GM21786 (cell line): ENCODE results near the gene USP10.

Experiments
- ATAC-seq: cut with Tn5 transposase; IDR thresholded peaks from one replicate; pipeline ENCODE4 v1.9.1; 2021; ENCODE audit not compliant: unreplicated experiment

USP10 gene

DNA sequence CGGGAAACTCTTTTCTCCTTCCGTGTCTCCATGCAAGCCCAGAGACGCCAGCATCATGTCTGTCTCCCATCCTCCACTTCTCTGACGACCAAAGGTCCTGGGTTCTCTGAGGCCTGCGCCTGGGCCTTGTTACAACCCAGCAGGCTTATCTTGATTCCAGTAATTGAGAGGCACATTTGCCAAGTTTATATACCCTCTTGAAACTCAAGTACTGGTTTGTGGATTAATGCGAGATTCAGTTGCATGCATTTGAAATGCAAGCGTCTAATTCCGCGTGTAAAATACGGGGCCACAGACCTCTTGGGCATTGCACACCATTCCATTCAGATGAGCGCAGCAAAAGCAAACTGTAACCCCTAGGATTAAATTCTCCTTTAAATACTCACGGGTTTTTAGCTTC, 91.3 kb downstream of the USP10 start:
- ATAC-seq: no peak

DNA sequence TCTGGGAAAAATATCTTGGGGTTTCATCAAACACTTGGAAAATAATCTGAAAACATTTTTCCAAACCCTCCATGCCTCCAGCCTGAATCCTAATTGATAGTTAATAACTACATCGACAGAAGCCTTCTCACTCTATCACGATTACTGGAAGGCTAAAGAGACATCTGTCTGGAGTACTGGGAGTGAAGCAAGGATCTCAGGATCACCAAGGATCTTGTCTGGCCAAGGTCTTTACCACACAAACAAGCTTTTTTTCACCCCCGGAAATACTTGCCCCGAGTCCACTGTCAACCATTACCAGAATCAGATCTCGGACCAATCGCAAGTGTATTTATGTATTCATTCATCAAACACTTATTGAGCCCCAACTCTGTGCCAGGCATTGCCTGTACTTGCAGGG, 91.7 kb downstream of the USP10 start:
- no peak for ATAC-seq

GRCh38 chr16:84794186-84794585, 94.4 kb downstream of the USP10 start:
- no peak for ATAC-seq

DNA sequence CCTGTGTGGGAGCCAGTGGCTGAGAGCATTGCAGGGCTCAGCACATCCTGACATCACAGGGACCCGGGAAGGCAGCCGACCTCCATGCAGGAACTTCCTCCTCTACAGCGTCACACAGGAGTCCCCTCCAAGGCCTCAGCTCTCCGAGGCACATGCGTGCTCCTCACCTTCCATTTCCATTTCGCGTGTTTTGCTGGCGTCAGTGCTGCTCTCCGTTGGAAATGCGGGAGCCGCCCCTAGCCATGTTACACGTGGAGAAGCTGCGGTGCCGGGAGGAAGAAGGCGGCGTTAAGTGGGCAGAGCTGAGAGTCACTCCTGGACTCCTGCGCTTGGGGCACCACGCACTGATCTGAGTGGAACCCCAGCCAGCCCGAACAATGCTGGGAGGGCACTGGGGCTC, 94.8 kb downstream of the USP10 start:
- no peak for ATAC-seq

DNA sequence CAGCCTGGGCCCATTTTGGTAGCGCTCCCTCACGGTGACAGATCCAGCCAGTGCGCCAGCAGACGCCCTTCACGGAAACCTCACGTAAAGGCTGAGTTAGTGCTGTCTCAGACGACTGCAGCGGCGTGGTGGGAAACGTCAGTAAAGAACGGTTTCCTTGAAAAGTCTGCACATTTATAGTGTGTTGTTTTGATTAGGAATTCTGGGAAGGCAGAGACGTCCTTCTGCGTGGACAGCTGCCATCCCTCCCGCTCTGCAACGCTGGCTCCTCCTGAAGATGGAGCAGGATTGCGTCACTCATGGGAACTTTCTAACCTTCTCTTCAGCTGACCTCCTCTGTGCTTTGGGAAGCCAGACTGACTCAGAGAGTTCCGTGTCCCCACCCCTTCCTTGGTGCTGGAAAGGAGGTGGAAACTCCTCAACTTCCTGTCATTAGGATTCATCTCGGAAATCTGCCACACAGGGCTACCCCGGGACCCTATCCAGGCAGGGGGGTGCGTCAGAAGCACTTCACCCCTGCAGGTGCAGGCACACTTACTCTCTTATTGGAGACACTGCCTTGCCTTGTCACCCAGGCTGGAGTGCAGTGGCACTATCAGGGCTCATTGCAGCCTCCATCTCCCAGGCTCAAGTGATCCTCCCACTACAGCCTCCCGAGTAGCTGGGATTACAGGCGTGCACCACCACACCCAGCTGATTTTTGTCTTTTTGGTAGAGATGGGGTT, 95.7 kb downstream of the USP10 start:
- ATAC-seq: no peak

GRCh38 chr16:84800158-84800978, 100.6 kb downstream of the USP10 start:
- ATAC-seq: no peak

- ATAC-seq: no peak
Observed at GRCh38 chr16:84803146-84803545, 103.3 kb downstream of the USP10 start.

DNA sequence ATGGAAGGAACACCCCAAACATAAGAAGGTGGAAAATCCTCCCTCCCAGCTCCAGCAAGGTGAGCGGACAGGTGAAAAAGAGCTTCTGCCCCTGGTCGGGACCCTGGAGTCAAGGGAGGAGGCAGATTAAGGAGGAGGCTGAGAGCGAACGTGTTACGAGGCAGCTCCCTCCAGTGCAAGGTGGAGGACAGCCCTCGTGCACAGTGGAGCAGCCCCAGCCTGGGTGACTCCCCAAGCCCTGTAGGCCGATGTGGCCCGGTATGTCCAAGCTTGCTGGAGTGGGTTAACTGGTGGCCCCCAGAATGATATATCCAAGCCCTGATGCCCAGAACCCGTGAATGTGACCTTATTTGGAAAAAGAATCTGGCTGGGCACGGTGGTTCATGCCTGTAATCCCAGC, 104.5 kb downstream of the USP10 start:
- no peak for ATAC-seq

DNA sequence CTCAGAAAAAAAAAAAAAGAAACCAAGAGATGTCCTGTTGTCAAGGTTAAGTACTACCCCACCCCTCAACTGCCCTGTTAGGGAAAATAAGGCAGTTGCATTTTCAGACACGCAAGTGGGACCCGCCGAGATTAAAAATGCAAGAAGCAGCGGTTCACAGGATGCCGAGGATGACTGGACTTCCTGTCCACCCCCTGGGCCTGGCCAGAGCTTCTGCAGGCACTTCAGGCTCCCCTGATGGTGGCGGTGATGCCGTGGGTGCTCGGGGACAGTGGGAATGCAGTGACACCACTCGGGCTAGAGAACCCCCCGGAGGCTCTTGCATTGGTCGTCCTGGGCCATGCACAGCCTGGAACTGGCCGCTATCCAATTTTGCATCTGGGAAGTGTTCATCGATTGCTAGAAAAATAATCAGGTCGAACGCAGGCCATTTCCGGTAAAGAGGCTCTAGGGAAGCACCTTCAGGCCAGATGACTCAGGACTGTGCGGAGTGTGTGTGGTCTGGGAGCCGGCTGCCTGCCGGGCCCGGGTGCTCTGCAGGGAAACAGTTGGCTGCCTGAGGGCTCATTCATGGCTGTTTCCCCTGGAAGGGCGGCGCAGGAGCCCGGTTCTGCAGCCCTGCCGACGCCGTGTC, 106.6 kb downstream of the USP10 start:
- ATAC-seq: no peak

DNA sequence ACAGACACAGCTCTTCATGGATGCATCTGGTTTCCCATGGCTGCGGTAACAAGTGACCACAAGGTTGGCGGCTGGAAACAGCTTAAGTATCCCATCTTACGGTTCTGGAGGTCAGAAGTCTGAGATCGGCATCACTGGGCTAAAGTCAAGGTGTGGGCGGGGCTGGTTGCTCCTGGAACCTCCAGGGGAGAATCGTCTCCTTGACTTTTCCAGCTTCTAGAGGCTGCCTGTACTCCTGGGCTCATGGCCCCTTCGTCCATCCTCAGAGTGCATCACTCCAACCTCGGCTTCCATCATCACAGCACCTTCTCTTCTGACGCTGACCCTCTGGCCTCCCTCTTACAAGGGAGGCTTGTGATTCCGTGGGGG, 107.1 kb downstream of the USP10 start:
- ATAC-seq: no peak

DNA sequence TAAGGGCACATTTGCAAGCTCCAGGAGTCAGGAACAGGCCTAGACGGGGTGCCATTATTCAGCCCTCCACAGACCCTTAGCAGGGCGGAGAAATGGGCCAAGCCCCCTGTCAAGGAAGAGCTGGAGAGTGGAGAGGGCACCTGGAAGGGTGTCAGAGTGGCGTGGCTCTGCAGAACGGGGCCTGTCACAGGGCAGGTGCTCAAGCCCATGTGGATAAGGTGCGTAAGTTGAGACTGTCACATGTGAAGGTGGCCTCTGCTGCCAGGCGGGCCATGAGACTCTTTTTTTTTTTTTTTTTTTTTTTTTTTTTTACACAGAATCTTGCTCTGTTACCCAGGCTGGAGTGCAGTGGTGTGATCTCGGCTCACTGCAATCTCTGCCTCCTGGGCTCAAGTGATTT, 108.0 kb downstream of the USP10 start:
- no peak for ATAC-seq

- no peak for ATAC-seq
Observed at GRCh38 chr16:84808826-84809225, 109.0 kb downstream of the USP10 start.

GRCh38 chr16:84810518-84811273, 110.9 kb downstream of the USP10 start:
- no peak for ATAC-seq

- no peak for ATAC-seq
Observed at GRCh38 chr16:84811529-84811928, 111.7 kb downstream of the USP10 start.

GRCh38 chr16:84813141-84813934, 113.5 kb downstream of the USP10 start:
- ATAC-seq: no peak

DNA sequence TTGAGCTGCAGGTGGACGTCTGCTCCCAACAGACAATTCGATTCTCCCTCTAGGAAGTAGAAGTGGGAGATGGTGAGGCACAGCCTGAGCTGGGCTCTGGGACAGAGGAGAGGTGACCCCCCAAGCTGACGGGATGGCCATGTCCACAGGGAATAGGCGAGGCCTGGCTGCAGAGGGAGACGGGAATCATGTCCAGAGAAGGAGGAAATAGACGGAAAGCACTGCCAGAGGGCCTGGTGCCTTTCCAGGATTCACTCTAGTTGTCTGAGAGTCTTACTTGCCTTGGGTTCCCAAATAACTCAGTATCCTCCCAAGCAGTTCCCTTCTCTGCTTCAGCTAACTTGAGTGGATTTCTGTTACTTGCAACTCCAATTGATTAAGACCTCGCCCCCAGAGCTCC, 115.7 kb downstream of the USP10 start:
- no peak for ATAC-seq

- no peak for ATAC-seq
Observed at GRCh38 chr16:84816023-84816422, 116.2 kb downstream of the USP10 start.

GRCh38 chr16:84816485-84816884, 116.7 kb downstream of the USP10 start:
- ATAC-seq: no peak

- no peak for ATAC-seq
Observed at GRCh38 chr16:84817206-84817605, 117.4 kb downstream of the USP10 start.

- ATAC-seq: no peak
Observed at GRCh38 chr16:84817613-84818012, 117.8 kb downstream of the USP10 start.

DNA sequence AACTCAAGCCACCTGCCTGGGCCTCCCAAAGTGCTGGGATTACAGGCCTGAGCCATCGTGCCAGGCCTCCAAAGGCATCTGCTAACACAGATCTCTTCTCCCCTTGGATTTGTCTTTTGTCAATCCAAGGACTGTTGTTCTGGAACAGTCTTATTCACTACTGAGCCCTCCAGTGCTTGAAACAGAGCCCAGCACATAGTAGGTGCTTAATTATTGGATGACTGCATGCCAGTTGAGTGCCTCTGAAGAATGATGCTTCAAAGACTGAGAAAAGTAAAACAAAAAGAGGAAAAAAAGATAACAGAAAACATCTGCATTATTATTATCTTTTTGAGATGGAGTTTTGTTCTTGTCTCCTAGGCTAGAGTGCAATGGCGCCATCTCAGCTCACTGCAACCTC, 118.3 kb downstream of the USP10 start:
- ATAC-seq: no peak
